ENCODE results near the gene COX5A.
"Not testable (repeated sequence)": the region's sequence is repeated elsewhere in the genome, so short reads cannot be mapped to it uniquely, and the experiment has no call there.

The COX5A gene

GRCh38 chr15:74955017-74955416 lies 17.1 kb upstream of the COX5A start:
- DNase-seq, result peak in 1 of 2 experiments; percentile 17

- peak in 1 of 2 experiments; percentile 3 for DNase-seq
Measured at GRCh38 chr15:74954515-74954914, 16.6 kb upstream of the COX5A start.

GRCh38 chr15:74951006-74951405 lies 13.1 kb upstream of the COX5A start:
- no peak for DNase-seq

- DNase-seq, result peak; percentile 63 to 84
Measured at GRCh38 chr15:74950078-74950908, 12.4 kb upstream of the COX5A start.

GRCh38 chr15:74937272-74937589 lies 642 bp downstream of the COX5A start:
- DNase-seq, result peak in 1 of 2 experiments; percentile 53

- DNase-seq, result peak; percentile 7 to 52
Measured at GRCh38 chr15:74935193-74935592, 2.7 kb downstream of the COX5A start.

- no peak for DNase-seq
Measured at GRCh38 chr15:74933573-74933972, 4.3 kb downstream of the COX5A start.

- no peak for DNase-seq
Measured at GRCh38 chr15:74928771-74929198, 9.1 kb downstream of the COX5A start.

GRCh38 chr15:74924525-74924924 lies 13.3 kb downstream of the COX5A start:
- no peak for DNase-seq

- DNase-seq, result no peak
Measured at GRCh38 chr15:74920456-74920855, 17.4 kb downstream of the COX5A start.

- DNase-seq, result no peak
Measured at GRCh38 chr15:74917676-74918075, 20.2 kb downstream of the COX5A start.

GRCh38 chr15:74913799-74914198 lies 24.1 kb downstream of the COX5A start:
- DNase-seq, result not testable (repeated sequence)

GRCh38 chr15:74913041-74913440 lies 24.8 kb downstream of the COX5A start:
- DNase-seq, result no peak

GRCh38 chr15:74908635-74909034 lies 29.2 kb downstream of the COX5A start:
- no peak for DNase-seq

GRCh38 chr15:74907163-74907870 lies 30.6 kb downstream of the COX5A start:
- no peak for DNase-seq

- peak; percentile 67 to 94 for DNase-seq
Measured at GRCh38 chr15:74906450-74907162, 31.3 kb downstream of the COX5A start, which contains the start of gene FAM219B. Gene FAM219B, minus strand, starts transcription at chr15:74906851. Its CDS starts 51 bp downstream, at chr15:74906800.

GRCh38 chr15:74906067-74906449 lies 31.8 kb downstream of the COX5A start:
- peak; percentile 53 to 60 for DNase-seq

GRCh38 chr15:74904190-74904805 lies 33.6 kb downstream of the COX5A start:
- no peak for DNase-seq

GRCh38 chr15:74903676-74904075 lies 34.2 kb downstream of the COX5A start:
- DNase-seq, result no peak

- DNase-seq, result no peak
Measured at GRCh38 chr15:74902295-74903075, 35.4 kb downstream of the COX5A start.

GRCh38 chr15:74901612-74902063 lies 36.2 kb downstream of the COX5A start:
- DNase-seq, result peak in 1 of 2 experiments; percentile 53

GRCh38 chr15:74897300-74897701 lies 40.6 kb downstream of the COX5A start:
- DNase-seq, result no peak

Data from NCI-H526 (cell line).